Stimulated activated CD4-positive, alpha-beta T cell treated with anti-CD3 and anti-CD28 coated beads, Interleukin-12 subunit alpha, Interleukin-12 subunit beta, amount 100 ng/mL, for 24 hours (primary cell): ENCODE data around the gene HKDC1.
"Not testable (repeated sequence)": the region's sequence is repeated elsewhere in the genome, so short reads cannot be mapped to it uniquely, and the experiment has no call there.

Source experiments
- DNase-seq, 2 experiments: peaks; one replicate each; pipeline ENCODE4 v3.0.0-alpha.2; 2020; ENCODE audit warnings: low read depth in 2 of 2

The HKDC1 gene

DNA sequence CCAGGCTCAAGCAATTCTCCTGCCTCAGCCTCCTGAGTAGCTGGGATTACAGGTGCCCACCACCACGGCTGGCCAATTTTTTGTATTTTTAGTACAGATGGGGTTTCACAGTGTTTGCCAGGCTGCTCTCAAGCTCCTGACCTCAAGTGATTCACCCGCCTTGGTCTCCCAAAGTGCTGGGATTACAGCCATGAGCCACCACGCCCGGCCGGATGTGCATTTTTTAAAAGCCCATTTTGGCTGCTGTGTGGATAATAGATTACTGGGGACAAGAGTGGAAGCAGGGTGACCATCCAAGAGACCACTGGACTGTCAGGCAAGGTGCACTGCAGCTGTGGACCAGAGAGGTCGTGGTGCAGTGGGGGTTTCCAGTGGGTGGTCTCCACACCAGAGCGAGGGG lies 21.4 kb downstream of the HKDC1 start:
- no peak for DNase-seq

DNA sequence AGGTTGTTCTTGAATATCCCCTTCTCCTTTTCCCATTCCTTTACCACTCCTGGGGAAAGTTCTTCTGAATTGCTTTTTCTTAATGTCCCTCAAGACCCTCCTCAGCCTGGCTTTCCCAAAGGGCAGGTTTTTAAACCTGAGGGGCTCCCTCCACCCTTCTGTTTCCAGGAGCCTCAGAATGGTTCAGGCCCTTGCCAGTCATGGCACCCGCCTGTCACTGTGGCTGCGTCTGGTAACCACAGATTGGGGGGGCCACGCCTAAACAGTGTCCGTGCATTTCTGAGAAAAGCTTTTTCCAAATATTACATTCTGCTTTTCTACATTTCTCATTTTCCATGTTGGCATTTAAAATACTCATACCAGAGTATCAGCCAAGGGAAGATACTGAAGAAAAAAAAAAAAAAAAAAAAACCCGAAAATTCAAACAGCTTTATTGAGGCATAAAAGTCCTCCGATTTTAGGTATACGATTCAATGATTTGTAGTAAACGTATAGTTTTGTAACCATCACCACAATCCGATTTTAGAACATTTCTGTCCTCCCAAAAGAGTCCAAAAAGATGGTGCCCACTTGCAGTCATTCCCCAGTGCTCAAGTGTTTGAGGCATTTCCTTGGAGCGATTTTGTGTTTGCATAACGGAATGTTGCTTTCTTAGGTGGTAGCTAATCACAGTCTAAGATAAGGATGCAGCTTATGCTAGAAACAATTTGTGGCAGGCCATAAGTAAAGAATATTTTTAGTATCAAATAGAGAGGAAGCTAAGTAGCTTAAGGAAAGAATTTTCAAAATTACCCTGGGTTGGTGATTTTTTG lies 22.1 kb downstream of the HKDC1 start:
- no peak for DNase-seq

DNA sequence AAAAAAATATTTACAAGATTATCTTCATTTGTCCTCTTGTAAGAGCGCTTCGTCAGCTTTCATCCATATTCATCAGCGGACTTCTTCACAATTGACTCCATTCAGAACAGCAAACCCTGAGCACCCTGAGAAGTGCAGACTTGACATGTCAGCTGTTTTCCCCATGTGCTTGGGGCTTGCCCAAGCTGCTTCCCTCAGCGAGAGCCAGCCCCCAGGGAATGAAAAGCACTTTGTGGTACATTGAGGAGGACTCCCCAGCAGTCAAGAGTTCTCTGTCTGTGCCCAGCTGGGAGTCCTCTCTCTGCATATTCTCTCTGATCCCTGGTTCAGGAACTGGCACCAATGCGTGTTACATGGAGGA lies 22.7 kb downstream of the HKDC1 start:
- DNase-seq = no peak

DNA sequence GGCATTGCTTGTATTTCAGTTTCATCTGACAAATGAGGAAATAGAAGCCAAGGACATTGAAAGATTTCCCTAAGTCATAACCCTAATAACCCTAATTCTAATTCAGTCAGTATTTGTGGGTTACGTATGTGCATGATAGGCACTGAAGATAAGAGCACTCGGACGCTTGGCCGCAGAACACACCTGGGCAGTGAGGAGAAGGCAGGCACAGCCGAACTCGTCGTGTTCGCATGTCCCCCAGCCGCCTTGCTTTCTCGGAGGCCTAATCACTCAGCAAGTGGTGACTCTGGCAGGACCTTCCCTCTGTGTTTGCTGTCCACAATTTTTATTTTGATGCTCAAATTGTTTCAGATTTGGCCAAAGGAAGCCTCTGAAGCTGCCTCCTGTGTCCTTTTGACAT lies 23.7 kb downstream of the HKDC1 start:
- DNase-seq = no peak

DNA sequence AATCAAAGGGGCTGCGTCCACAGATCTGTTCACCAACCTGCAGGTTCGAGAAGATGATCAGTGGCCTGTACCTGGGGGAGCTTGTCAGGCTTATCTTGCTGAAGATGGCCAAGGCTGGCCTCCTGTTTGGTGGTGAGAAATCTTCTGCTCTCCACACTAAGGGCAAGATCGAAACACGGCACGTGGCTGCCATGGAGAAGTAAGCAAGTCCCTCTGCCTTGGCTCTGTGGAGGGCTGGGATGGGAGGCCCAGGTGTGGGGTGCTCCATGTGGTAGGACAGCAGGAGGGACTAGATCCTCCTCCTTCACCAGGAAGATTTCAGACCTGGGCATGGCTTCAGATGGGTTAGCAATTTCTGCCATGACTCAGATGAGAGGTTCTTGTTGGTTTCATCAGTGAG lies 25.9 kb downstream of the HKDC1 start:
- DNase-seq = no peak

DNA sequence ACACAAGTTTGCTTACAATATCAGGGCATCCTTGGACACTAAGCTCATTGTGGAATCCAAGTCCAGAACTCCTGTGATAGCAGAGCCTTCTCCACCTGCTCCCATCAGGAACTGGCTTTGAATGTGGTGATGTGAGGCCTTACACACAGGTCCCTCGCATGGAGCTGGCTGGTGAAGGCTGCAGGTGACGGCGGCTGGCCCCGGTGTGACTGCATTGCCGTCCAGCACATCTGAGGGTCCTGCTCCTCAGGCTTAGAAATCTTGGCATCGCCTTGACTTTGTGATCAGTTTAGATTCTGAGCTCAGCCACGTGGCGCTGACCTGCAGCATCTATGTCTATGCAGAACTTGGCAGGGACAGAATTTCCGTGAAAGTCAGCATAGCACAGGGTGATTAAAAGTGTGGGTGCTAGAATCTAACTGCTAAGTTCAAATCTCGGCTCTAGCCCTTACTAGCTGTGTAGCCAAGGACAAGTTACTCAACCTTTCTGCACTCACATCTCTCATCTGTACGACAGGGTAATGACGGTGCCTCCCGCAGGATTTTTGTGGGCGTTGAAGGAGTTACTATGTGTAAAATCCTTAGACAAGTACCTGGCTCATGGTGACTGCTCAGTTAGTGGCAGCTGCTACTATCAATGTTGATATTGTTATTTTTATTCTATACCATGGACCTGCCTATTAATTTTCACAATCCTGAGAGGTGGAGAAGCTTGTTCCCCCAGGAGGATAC lies 26.6 kb downstream of the HKDC1 start:
- no peak for DNase-seq

DNA sequence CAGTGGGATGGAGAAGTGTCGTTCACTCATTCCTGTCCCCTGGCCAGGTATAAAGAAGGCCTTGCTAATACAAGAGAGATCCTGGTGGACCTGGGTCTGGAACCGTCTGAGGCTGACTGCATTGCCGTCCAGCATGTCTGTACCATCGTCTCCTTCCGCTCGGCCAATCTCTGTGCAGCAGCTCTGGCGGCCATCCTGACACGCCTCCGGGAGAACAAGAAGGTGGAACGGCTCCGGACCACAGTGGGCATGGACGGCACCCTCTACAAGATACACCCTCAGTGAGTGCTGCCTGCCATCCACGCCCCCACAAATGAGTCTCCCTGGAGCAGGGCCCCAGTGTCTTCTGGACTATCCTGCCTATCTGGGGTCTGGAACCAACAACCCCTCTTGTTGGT lies 27.2 kb downstream of the HKDC1 start:
- no peak for DNase-seq

DNA sequence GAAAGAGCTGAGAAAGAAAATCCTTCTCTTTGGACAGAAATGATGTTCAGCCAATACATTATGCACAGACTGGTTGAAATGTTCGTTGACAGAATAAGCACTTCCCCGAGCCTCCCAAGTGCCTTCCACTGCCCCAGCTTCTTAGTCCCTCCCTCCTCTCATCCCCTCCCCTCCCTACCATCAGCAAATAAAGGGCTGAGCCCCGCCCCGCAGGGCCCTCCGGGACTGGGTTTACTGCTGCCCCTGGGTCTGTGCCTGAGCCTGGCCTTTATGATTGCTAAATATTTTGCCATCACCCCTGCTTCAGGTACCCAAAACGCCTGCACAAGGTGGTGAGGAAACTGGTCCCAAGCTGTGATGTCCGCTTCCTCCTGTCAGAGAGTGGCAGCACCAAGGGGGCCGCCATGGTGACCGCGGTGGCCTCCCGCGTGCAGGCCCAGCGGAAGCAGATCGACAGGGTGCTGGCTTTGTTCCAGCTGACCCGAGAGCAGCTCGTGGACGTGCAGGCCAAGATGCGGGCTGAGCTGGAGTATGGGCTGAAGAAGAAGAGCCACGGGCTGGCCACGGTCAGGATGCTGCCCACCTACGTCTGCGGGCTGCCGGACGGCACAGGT lies 28.1 kb downstream of the HKDC1 start:
- no peak for DNase-seq

DNA sequence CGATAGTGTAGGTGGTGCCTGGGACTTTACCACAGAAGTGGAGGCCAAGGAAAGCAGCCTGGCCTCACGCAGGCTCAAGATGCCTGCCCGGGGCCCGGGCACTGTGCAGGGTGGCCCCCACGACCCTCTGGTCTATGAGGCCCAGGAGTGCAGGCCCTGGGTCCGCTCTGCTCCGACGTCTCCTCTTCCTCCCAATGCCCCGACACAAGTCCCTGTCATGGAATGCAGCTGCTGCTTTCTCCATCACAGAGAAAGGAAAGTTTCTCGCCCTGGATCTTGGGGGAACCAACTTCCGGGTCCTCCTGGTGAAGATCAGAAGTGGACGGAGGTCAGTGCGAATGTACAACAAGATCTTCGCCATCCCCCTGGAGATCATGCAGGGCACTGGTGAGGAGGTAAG lies 29.9 kb downstream of the HKDC1 start:
- no peak for DNase-seq

DNA sequence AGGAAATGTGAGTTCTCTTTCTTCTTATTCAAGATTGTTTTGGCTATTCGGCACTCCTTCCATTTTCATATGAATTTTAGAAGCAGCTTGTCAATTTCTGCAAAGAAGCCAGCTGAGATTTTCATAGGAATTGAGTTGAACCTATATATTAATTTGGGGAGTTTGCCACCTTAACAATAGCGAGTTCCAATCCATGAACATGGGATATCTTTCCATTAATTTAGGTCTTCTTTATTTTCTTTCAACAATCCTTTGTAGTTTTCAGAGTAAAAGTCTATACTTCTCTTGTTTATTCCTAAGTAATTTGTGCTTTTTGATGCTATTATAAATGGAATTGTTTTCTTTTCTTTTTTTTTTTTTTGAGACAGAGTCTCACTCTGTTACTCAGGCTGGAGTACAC lies 31.3 kb downstream of the HKDC1 start:
- not testable (repeated sequence) for DNase-seq

DNA sequence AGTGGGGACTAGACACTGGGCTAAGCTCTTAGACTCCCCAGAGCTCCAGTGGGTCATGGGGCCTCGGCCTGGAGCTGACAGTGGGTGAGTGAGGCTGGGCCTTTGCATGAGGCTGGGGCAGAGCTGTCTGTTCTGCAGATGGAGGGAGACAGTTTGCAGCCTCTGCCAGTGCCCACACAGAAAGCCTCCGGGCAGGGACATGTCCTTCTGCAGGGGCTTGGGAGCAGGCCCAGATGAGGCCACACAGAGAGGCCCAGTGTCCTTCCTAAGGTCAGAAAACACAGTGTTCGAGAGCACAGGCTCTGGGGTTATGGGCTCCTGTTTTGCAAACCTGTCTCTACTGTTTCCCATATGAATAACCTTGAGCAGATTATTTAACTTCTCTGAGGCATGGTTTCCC lies 33.0 kb downstream of the HKDC1 start:
- no peak for DNase-seq

DNA sequence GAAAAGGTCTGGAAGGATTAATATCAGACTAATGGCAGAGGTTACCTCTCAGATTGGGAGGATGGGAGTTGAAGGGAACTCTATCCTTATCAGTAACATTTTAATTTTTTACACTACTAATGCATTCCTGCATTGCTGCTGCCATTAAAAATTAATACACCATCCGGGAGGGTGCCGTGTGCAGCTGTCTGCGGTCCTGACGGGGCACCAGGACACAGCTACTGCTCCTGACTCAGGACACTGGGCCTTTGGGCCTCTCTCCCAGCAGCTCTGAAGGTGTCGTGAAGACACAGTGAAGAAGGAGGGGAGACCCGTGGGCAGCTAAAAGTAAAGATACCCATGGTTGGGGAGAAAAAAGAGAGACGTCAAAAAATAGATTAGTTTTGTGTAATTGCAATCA lies 34.7 kb downstream of the HKDC1 start:
- no peak for DNase-seq

DNA sequence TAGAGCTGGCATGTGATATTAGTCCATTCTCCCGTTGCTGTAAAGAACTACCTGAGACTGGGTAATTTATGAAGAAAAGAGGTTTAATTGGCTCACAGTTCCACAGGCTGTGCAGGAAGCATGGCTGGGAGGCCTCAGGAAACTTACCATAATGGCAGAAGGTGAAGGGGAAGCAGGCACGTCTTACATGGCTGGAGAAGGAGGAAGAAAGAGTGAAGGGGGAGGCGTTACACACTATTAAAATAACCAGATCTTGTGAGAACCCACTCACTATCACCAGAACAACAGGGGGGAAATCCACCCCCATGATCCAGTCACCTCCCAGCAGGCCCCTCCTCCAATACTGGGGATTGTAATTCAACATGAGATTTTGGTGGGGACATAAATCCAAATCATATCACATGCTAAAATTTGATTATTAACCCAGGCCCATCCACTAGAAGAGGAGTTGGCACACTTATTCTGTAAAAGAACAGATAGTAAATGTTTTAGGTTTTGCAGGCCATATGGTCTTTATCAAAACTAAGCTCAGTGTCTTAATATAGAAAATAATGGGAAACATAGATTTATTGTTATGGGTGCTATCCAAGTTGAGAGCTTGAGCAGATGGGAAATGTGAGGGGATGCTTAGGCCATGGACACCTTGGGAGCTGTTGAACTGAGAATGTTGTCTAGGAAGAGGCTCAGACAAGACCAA lies 39.6 kb downstream of the HKDC1 start:
- no peak for DNase-seq

DNA sequence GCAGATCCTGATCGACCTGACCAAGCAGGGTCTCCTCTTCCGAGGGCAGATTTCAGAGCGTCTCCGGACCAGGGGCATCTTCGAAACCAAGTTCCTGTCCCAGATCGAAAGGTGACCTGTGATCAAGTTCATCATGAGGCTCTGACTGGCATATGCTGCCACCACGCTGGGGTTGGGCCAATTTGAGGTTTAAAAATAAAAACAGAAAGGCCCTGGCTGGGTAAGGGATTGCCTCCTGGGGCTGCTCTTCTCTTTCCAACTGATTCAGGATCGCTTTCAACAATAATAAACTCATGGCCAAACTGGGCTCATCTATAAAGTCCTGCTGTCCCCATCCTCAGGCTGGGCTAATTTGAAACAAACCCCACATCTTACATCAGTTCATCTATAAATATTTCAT lies 41.1 kb downstream of the HKDC1 start:
- DNase-seq = no peak

DNA sequence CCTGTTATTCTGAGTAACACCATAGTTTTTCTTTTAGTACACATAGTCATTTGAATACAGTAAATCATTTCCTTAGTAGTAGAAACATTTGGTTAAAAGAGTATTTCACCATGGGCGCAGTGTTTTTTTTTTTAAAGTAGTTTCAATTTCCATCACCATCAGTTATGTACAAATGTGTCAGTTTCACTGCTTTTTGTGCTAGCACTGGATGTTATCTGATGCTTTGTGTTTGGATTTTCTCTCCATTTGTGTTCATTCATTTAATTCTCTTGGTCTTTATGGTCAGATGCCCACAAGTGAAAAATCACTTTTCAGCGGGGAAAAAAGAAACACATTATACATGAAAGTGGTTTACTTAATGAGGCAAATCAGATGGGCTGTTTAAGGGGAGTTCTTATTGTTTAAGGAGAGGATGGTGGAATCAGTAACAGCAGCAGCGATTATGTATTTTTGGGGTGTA lies 42.2 kb downstream of the HKDC1 start:
- DNase-seq = no peak

DNA sequence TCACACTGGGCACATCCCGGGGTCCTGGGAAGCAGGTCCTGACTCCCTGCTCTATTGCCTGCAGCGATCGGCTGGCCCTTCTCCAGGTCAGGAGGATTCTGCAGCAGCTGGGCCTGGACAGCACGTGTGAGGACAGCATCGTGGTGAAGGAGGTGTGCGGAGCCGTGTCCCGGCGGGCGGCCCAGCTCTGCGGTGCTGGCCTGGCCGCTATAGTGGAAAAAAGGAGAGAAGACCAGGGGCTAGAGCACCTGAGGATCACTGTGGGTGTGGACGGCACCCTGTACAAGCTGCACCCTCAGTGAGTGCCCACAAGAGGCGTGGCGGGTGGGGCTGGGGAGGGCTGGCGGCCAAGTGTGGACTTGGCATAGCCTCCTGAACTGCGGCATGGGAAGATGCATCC lies 45.4 kb downstream of the HKDC1 start:
- no peak for DNase-seq

DNA sequence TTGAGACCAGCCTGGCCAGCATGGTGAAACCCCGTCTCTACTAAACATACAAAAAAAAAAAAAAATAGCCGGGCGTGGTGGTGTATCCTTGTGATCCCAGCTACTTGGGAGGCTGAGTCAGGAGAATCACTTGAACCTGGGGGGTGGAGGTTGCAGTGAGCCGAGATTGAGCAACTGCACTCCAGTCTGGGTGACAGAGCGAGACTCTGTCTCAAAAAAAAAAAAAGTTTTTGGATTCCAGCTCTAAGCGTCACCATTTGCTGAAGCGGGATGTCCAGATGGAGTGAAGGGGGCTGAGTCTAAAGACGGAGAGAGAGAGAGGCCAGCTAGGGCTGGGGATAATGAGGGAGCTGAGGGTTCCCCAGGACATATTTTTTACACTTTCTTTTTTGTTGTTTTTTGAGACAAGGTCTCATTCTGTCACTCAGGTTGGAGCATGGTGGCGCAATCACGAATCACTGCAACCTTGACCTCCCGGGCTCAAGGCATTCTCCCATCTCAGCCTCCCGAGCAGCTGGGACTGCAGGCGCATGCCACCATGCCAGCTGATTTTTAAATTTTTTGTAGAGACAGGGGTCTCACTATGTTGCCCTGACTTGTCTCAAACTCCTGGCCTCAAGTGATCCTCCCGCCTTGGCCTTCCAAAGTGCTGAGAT lies 48.8 kb downstream of the HKDC1 start:
- DNase-seq = no peak

DNA sequence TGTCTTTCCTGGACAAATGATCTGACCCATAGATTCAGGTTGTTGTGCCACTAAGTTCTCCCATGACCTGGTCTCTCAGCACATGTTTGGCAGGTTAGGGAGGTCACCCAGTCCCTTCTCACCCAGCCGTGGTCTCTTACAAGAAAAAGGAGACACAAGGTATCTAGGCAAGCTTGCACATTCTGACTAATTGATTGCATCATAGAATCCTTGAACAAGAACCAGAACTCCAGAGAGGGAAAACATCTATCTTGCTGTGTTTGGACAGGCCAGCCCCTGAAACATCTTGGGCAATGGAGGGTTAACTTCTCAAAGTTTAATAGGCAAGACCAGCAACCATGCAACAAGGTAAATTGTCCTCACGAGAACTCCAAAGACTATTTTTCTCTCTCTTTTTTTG lies 49.6 kb downstream of the HKDC1 start:
- DNase-seq = no peak

DNA sequence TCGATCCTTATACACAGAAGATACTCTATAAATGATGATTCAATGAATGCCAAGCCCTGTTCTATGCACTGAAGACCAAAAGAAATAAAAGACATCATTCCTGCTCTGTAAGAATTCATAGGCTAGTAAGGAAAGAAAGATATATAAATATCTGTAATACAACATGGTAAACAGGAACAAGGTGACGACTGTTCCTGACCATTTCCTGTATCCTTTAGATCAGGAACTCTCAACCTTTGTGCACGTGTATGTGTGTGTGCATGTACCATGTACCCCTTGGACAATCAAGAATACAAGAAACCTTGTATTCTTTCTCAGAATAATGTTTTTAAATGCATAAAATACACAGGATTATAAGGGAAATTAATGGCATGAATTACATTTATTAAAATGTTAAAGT lies 50.9 kb downstream of the HKDC1 start:
- DNase-seq = no peak

DNA sequence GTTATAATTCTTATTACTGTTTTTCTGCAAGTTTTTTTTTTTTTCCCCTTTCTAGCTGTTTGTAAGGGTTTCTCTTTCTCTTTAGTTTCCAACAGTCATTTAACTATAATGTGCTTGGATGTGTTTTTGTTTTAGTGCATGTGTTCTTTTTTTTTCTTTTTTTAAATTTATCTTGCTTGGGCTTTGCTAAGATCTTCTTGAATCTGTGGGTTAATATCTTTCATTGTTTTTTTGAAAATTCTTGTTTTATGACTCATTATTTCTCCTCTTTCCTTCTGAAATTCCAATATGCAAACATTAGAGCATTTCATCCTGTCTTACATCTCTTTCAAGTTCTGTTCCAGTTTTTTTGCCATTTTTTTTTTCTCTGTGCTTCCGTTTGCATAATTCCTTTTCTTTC lies 52.5 kb downstream of the HKDC1 start:
- DNase-seq = no peak

DNA sequence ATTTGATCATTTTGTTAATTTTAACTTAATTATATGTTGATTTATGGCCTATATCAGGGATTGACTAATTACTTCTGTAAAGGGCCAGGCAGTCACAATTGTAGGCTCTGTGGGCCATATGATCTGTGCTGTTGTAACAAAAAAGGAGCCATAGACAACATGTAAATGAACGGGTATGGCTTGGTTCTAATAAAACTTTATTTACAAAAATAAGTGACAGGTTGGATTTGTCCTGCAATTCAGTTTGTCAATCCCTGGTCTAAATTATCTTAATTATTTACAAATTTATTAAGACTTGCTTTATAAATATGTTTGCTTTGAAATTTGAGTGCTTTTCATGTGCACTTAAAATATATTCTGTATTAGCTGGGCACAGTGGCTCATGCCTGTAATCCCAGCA lies 55.3 kb downstream of the HKDC1 start:
- no peak for DNase-seq

DNA sequence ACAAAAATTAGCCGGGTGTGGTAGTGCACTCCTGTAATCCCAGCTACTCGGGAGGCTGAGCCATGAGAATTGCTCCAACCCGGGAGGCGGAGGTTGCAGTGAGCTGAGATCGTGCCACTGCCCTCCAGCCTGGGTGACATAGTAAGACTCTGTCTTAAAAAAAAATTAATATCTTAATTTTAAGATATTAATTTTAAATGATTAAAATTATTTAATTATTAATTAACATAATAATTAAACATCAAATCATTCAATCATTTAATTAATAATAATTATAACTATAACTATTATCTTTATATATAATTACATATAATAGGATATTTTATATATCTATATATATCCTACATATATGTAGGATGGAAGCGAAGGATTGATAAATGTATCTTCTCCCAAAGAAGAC lies 56.4 kb downstream of the HKDC1 start:
- DNase-seq = no peak
